Neural cell (in vitro differentiated cells): Measurements from ENCODE around the gene RHEX.

Experiments used
- EP300 ChIP-seq: fragments of 450-650 bp; conservative IDR thresholded peaks from 2 replicates; pipeline ENCODE4 v1.6.1; 2014; ENCODE audit warnings: antibody characterized with exemption, mild to moderate bottlenecking, moderate library complexity; ENCODE audit not compliant: poor library complexity, severe bottlenecking
- EZH2 ChIP-seq: fragments of 200-600, 300-800 bp; shearing (Covaris generic), sonication (generic); IDR thresholded peaks from 2 replicates; pipeline ENCODE4 v1.6.1; 2014; ENCODE audit warnings: antibody characterized with exemption, low read length, borderline replicate concordance, mild to moderate bottlenecking; ENCODE audit not compliant: insufficient read depth, poor library complexity, severe bottlenecking
- MXI1 ChIP-seq: fragments of 450-650 bp; conservative IDR thresholded peaks from 2 replicates; pipeline ENCODE4 v1.6.1; 2014; ENCODE audit warnings: antibody characterized with exemption, mild to moderate bottlenecking; ENCODE audit not compliant: poor library complexity, severe bottlenecking
- POLR2AphosphoS5 ChIP-seq: IDR thresholded peaks from 2 replicates; pipeline ENCODE4 v1.6.1; 2012
- RAD21 ChIP-seq: fragments of 450-650 bp; conservative IDR thresholded peaks from 2 replicates; pipeline ENCODE4 v1.6.1; 2014; ENCODE audit warnings: antibody characterized with exemption, mild to moderate bottlenecking, moderate library complexity
- TAF1 ChIP-seq: IDR thresholded peaks from 2 replicates; pipeline ENCODE4 v1.6.1; 2012; ENCODE audit warnings: low read depth
- TF ChIP-seq, protein P1 (sequence below): fragments of 450-650 bp; IDR thresholded peaks from 2 replicates; pipeline ENCODE4 v1.5.1; 2014; ENCODE audit warnings: antibody characterized with exemption, mild to moderate bottlenecking, moderate library complexity; ENCODE audit not compliant: poor library complexity, severe bottlenecking
- TF ChIP-seq, protein P2 (sequence below): IDR thresholded peaks from 2 replicates; pipeline ENCODE4 v1.6.1; 2012; ENCODE audit warnings: borderline replicate concordance

- TF ChIP-seq, protein P1, sequence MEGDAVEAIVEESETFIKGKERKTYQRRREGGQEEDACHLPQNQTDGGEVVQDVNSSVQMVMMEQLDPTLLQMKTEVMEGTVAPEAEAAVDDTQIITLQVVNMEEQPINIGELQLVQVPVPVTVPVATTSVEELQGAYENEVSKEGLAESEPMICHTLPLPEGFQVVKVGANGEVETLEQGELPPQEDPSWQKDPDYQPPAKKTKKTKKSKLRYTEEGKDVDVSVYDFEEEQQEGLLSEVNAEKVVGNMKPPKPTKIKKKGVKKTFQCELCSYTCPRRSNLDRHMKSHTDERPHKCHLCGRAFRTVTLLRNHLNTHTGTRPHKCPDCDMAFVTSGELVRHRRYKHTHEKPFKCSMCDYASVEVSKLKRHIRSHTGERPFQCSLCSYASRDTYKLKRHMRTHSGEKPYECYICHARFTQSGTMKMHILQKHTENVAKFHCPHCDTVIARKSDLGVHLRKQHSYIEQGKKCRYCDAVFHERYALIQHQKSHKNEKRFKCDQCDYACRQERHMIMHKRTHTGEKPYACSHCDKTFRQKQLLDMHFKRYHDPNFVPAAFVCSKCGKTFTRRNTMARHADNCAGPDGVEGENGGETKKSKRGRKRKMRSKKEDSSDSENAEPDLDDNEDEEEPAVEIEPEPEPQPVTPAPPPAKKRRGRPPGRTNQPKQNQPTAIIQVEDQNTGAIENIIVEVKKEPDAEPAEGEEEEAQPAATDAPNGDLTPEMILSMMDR, result no peak
- no peak for TF ChIP-seq EZH2
- TF ChIP-seq, protein P2, sequence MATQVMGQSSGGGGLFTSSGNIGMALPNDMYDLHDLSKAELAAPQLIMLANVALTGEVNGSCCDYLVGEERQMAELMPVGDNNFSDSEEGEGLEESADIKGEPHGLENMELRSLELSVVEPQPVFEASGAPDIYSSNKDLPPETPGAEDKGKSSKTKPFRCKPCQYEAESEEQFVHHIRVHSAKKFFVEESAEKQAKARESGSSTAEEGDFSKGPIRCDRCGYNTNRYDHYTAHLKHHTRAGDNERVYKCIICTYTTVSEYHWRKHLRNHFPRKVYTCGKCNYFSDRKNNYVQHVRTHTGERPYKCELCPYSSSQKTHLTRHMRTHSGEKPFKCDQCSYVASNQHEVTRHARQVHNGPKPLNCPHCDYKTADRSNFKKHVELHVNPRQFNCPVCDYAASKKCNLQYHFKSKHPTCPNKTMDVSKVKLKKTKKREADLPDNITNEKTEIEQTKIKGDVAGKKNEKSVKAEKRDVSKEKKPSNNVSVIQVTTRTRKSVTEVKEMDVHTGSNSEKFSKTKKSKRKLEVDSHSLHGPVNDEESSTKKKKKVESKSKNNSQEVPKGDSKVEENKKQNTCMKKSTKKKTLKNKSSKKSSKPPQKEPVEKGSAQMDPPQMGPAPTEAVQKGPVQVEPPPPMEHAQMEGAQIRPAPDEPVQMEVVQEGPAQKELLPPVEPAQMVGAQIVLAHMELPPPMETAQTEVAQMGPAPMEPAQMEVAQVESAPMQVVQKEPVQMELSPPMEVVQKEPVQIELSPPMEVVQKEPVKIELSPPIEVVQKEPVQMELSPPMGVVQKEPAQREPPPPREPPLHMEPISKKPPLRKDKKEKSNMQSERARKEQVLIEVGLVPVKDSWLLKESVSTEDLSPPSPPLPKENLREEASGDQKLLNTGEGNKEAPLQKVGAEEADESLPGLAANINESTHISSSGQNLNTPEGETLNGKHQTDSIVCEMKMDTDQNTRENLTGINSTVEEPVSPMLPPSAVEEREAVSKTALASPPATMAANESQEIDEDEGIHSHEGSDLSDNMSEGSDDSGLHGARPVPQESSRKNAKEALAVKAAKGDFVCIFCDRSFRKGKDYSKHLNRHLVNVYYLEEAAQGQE, result no peak
- TF ChIP-seq EP300, result no peak
- no peak for TF ChIP-seq TAF1
- no peak for TF ChIP-seq RAD21
- no peak for TF ChIP-seq POLR2AphosphoS5
- TF ChIP-seq MXI1, result no peak
Observed at GRCh38 chr1:206070627-206071304, 17.8 kb downstream of the RHEX start.
